ENCODE measurements around the gene BCKDK.

BCKDK gene

DNA sequence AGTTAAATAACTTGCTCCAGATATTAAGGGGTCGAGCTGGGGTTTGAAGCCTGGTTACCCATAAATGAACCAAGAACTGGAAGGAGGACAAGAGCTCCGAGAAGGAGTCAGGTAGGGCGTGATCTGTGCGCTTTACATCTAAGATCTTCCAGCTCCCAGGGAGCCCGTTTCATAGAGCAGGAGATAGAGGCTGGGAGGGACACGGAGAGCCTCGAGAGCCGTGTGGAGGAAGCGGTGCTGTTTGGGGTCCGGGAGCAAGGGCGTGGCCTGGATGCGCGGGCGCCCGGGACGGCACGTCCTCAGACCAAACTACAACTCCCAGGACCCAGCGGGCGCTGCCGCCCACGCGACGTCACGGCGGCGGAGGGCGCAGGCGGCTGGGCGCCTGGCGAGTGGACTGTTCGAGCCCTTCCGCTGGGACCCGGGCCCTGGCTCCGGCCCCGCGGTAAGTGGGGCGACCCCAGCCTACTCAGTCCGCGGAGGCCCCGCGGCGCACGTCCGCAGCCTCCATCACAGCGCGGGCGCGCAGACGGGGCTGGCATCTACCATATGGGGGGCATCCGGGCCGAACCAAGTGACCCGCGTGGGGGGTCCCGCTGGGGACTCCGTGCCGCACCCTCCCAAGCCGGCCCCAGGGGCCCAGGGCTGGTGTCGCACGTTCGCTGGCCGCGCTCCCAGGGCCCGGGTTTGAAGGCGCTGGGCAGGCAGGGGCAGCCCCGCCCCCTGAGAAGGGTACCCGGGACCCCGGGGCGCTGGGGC lies at the start of gene BCKDK:
BCKDK (plus strand) TSS at position 352 of the 759 bp plus-strand sequence. CDS start 838 bp downstream, outside the sequence.
- DNase-seq, result peak; percentile 88

GRCh38 chr16:31061126-31061812 lies 46.9 kb upstream of the BCKDK start:
- no peak for DNase-seq

- DNase-seq, result no peak
These were observed 46.3 kb upstream of the BCKDK start for GRCh38 chr16:31061813-31062440.

DNA sequence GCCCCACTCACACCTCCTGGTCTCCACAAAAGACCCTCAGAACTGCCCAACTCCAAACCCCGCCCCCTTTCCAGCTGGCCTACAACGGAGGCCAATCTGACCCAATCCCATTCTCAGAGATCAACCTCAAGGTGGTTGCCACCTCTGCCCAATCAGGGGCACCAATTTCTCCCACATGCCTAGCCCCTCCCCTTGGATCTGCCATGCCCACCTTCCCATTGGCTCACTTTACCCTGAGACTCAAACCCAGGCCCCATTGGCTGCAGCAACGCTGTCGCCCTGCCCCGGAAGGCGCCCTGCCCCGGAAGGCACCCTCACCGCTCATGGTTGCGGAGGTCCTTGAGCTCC lies 44.7 kb upstream of the BCKDK start:
- no peak for DNase-seq

- DNase-seq, result no peak
These were observed 44.2 kb upstream of the BCKDK start for GRCh38 chr16:31063843-31064611.

DNA sequence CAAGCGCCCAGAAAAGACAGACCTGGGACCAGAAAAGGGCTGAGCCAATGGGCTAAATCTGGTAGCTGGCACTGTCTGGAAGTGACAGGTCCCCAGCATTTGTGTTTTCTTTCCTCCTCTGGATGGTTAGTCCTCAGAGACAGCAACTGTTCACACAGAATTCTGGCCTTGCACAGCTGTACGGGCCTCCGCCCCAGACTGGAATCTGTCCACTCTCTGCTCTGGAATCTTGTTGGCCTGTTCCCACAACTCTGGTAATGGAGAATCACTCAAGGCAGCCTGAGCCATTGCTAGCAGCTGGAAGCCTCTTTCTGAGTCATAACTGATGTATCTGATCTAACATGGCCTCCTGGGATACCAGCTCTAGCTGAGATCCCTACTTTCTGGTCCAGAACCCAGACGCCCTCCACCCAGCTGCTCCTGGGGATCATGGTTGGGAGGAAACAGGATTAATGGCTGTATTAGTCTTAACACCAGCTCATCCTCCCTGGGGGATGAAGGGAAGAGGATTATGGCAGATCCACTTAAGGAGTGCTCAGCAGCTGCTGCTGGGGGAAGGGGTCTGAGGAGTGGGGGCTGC lies 43.2 kb upstream of the BCKDK start:
- DNase-seq, result peak; percentile 55

- DNase-seq, result no peak
These were observed 40.8 kb upstream of the BCKDK start for GRCh38 chr16:31067342-31067741.

DNA sequence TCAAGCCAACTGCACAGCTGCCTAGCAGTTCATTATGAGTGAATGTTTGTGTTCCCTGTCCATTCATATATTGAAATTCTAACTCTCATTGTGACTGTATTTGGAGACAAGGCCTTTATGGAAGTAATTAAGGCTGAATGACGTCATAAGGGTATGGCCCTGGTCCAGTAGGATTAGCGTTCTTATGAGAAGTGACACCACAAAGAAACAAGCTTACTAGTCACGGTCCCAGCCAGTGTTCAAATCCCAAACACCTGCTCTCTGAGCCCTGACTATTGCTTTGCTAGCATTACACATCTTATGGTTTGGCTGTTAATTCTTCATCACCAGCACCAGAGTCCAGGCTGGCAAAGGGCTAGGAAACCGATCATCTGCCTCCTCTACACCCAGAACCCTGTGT lies 36.3 kb upstream of the BCKDK start:
- DNase-seq, result no peak

GRCh38 chr16:31072540-31073141 lies 35.5 kb upstream of the BCKDK start:
- DNase-seq, result no peak

DNA sequence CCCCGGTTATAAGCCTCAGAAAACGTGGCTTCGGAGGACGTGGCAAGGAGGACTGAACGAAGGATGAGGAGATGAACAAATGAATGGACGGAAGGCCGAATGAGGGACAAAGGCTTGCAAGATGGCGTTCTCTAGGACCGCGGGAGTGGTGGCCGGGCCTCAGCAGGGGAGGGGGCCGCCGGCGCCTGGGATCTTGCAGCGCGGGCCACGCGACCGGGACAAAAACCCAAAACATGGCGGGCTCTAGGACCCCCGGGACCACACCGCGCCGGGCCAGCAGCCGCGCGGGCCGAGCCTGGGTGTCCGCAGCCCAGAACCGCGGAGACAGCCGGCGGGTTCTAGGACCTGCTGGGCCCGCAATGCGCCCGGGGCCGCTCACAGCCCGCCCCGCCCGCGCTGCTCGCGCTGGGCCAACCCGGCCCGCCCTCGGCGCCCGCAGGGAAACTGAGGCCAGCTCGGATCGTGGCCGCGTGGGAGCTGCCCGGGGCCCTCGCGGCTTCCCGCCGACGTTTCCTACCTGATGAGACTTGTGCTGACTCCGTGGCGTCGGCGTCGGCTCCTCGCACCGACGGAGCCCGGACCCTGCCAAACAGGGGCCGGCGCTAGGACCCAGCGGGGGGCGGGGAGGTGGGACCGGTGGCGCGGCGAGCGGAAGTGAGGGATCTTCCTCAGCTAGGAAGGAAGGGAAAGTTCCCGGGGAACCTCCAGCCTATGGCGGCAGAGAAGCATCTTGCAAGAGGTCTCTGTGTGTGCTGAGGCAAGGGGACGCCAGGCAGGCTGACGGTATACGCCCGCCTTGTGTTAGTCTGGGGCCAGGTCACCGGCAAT lies 34.8 kb upstream of the BCKDK start:
- peak; percentile 98 for DNase-seq

DNA sequence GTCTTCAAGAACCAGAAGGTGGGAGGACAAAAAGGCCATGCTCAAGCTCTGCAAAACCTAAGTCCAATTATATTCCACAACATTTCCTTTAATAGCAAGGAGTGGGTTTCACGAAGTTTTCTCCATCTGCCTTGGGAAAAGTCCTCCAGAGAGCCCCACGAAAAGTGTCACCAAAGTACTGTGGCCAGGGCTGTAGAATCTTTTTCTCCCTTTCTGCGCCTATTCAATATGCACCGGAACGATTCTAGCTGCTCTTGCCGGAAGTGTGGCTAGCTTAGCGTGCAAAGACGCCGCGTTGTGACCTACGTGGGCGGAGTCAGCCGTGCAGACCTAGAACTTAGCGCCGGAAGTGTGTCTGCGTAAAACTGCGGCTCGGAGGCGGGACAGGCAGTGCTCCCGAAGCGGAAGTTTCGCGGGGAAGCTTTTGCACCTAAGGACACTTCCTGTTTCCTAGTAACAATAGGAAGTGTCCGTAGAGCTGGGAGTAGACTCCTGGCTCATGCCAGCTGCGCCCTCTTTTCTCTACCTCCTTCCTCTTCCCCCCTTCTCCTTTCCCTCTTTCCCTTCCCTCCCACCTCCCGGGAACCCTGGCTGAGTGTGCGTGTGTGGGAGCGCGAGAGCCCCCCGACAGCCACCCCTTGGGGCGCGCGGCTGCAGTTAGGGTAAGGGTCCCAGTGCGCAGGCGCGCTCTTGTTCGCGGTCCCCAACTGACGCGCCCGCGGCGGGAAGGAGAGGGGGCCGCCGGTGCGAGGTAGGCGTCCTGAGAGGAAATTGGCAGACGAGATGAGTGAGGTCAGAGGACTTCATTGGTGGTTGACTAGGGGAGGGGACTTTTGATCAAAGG lies 34.0 kb upstream of the BCKDK start, which contains the start of the genes ZNF646 and ZNF668:
ZNF646 (plus strand) TSS at position 453 of the 844 bp plus-strand sequence. CDS start 1,903 bp downstream, outside the sequence.
ZNF668 (minus strand) TSS at position 271 of the 844 bp plus-strand sequence. CDS start 9,781 bp downstream, outside the sequence.
- peak; percentile 98 for DNase-seq

DNA sequence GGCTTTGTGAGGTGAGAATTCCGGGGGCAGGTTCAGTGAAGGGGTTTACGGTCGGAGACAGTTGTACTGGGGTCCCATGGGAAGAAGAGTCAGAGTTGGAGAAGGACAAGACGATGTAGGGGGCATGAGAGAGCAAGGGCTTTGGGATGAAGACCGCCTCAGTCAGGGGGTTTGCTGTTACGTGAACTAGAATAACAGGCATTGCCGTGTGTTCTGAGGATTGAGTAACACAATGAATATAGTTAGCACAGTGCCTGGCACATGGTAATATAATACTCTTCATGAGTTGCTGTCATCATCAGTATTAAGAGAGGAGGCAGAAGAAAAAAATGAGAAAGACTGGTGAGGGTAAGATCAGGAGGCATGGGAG lies 33.4 kb upstream of the BCKDK start:
- DNase-seq, result no peak

GRCh38 chr16:31076319-31076718 lies 31.9 kb upstream of the BCKDK start:
- no peak for DNase-seq

GRCh38 chr16:31077024-31077423 lies 31.2 kb upstream of the BCKDK start:
- DNase-seq, result no peak

GRCh38 chr16:31077592-31078396 lies 30.4 kb upstream of the BCKDK start:
- DNase-seq, result no peak

DNA sequence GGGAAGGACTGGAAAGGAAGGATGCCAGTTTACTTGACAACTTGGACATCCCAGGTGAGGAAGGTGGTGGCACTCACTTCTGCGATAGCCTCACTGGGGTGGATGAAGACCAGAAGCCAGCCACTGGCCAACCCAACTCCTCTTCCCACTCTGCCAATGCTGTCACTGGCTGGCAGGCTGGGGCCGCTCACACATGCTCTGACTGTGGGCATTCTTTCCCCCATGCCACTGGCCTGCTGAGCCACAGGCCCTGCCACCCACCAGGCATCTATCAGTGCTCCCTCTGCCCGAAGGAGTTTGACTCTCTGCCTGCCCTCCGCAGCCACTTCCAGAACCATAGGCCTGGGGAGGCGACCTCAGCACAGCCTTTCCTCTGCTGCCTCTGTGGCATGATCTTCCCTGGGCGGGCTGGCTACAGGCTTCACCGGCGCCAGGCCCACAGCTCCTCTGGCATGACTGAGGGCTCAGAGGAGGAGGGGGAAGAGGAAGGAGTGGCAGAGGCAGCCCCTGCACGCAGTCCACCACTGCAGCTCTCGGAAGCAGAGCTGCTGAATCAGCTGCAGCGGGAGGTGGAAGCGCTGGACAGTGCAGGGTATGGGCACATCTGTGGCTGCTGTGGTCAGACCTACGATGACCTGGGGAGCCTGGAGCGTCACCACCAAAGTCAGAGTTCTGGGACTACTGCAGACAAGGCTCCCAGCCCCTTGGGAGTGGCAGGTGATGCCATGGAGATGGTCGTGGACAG lies 29.4 kb upstream of the BCKDK start:
- no peak for DNase-seq

DNA sequence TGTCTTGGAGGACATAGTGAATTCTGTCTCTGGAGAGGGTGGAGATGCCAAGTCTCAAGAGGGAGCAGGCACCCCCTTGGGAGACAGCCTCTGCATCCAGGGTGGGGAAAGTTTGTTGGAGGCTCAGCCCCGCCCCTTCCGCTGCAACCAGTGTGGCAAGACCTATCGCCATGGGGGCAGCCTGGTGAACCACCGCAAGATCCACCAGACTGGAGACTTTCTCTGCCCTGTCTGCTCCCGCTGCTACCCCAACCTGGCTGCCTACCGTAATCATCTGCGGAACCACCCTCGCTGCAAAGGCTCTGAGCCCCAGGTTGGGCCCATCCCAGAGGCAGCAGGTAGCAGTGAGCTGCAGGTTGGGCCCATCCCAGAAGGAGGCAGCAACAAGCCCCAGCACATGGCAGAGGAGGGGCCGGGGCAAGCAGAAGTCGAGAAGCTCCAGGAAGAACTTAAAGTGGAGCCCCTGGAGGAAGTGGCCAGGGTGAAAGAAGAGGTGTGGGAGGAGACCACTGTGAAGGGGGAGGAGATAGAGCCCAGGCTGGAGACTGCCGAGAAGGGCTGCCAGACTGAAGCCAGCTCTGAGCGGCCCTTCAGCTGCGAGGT lies 28.7 kb upstream of the BCKDK start:
- DNase-seq, result no peak

GRCh38 chr16:31080035-31080629 lies 28.1 kb upstream of the BCKDK start:
- no peak for DNase-seq

All from retina (tissue), 1 donor.